Measurements from ENCODE around the gene MBOAT2.

- TF ChIP-seq, protein P1, sequence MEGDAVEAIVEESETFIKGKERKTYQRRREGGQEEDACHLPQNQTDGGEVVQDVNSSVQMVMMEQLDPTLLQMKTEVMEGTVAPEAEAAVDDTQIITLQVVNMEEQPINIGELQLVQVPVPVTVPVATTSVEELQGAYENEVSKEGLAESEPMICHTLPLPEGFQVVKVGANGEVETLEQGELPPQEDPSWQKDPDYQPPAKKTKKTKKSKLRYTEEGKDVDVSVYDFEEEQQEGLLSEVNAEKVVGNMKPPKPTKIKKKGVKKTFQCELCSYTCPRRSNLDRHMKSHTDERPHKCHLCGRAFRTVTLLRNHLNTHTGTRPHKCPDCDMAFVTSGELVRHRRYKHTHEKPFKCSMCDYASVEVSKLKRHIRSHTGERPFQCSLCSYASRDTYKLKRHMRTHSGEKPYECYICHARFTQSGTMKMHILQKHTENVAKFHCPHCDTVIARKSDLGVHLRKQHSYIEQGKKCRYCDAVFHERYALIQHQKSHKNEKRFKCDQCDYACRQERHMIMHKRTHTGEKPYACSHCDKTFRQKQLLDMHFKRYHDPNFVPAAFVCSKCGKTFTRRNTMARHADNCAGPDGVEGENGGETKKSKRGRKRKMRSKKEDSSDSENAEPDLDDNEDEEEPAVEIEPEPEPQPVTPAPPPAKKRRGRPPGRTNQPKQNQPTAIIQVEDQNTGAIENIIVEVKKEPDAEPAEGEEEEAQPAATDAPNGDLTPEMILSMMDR (IDR thresholded peaks at IDR 0.05; ENCODE audit: low read depth, low read length): no peak
- TF ChIP-seq EZH2phosphoT487 (IDR thresholded peaks at IDR 0.05; ENCODE audit: low read depth): no peak
These were observed 110.0 kb downstream of the MBOAT2 start for GRCh38 chr2:8893474-8893873.

Measured in OCI-LY3 (cell line).